Mesenchymal stem cell (in vitro differentiated cells and primary cell): ENCODE data around the gene NAPB.

Experiments
- DNase-seq: peaks from one replicate; pipeline ENCODE4 v3.0.0-alpha.2; 2013
- H2AFZ ChIP-seq: one replicate; pipeline ENCODE4 v1.6.1; 2013; ENCODE audit warnings: low read depth, mild to moderate bottlenecking, control low read depth, inconsistent platforms, low read length, moderate library complexity
- H2AK5ac ChIP-seq: 2 replicates; pipeline ENCODE4 v1.6.1; 2013; ENCODE audit warnings: low read length, moderate library complexity, mild to moderate bottlenecking, inconsistent platforms; ENCODE audit not compliant: severe bottlenecking
- H2BK120ac ChIP-seq: one replicate; pipeline ENCODE4 v1.6.1; 2013; ENCODE audit warnings: low read depth, mild to moderate bottlenecking, inconsistent platforms, low read length, moderate library complexity
- H2BK12ac ChIP-seq, 2 experiments: one replicate each; pipeline ENCODE4 v1.6.1; 2013; ENCODE audit warnings: inconsistent platforms in 2 of 2, low read length in 2 of 2, mild to moderate bottlenecking in 2 of 2, moderate library complexity in 2 of 2, control low read depth in 1 of 2
- H2BK15ac ChIP-seq: one replicate; pipeline ENCODE4 v1.6.1; 2013; ENCODE audit warnings: mild to moderate bottlenecking, low read depth, inconsistent platforms; ENCODE audit not compliant: poor library complexity, severe bottlenecking
- H2BK5ac ChIP-seq: 2 replicates; pipeline ENCODE4 v1.6.1; 2013; ENCODE audit warnings: low read depth, mild to moderate bottlenecking, low read length, control low read depth, inconsistent platforms; ENCODE audit not compliant: poor library complexity, severe bottlenecking
- H3K14ac ChIP-seq, 2 experiments: one replicate each; pipeline ENCODE4 v1.6.1; 2013; ENCODE audit warnings: inconsistent platforms in 2 of 2, low read length in 2 of 2, control low read depth in 1 of 2, mild to moderate bottlenecking in 1 of 2, moderate library complexity in 1 of 2
- H3K18ac ChIP-seq, 2 experiments: one replicate each; pipeline ENCODE4 v1.6.1; 2013; ENCODE audit warnings: inconsistent platforms in 2 of 2, low read length in 2 of 2, control low read depth in 1 of 2, low read depth in 1 of 2, mild to moderate bottlenecking in 1 of 2
- H3K23ac ChIP-seq, 2 experiments: one replicate each; pipeline ENCODE4 v1.6.1; 2013; ENCODE audit warnings: inconsistent platforms in 2 of 2, low read length in 2 of 2, mild to moderate bottlenecking in 2 of 2, moderate library complexity in 2 of 2, control low read depth in 1 of 2
- H3K27ac ChIP-seq: 2 replicates; pipeline ENCODE4 v1.5.1; 2013; ENCODE audit warnings: mild to moderate bottlenecking, moderate library complexity, low read length, control low read depth, inconsistent platforms; ENCODE audit not compliant: poor library complexity, severe bottlenecking
- H3K27me3 ChIP-seq, 2 experiments: 2 replicates each; pipeline versions ENCODE4 v1.6.1 to v1.7.0; 2013; ENCODE audit warnings: low read length in 2 of 2, mild to moderate bottlenecking in 2 of 2, moderate library complexity in 2 of 2, control low read depth in 1 of 2, inconsistent platforms in 1 of 2; ENCODE audit not compliant: control insufficient read depth in 1 of 2, insufficient read depth in 1 of 2
- H3K36me3 ChIP-seq, 2 experiments: 2 replicates each; pipeline versions ENCODE4 v1.6.1 to v1.7.0; 2013; ENCODE audit warnings: low read length in 2 of 2, control low read depth in 1 of 2, inconsistent platforms in 1 of 2, low read depth in 1 of 2, mild to moderate bottlenecking in 1 of 2; ENCODE audit not compliant: insufficient read depth in 2 of 2, control insufficient read depth in 1 of 2
- H3K4ac ChIP-seq, 2 experiments: one replicate each; pipeline ENCODE4 v1.6.1; 2013; ENCODE audit warnings: inconsistent platforms in 2 of 2, low read length in 2 of 2, mild to moderate bottlenecking in 2 of 2, moderate library complexity in 2 of 2, control low read depth in 1 of 2, low read depth in 1 of 2
- H3K4me1 ChIP-seq: 2 replicates; pipeline ENCODE4 v1.6.1; 2013; ENCODE audit warnings: low read depth, low read length, control low read depth; ENCODE audit not compliant: control insufficient read depth, insufficient read depth
- H3K4me2 ChIP-seq: 2 replicates; pipeline ENCODE4 v1.6.1; 2013; ENCODE audit warnings: low read length, mild to moderate bottlenecking, inconsistent platforms; ENCODE audit not compliant: poor library complexity, severe bottlenecking
- H3K4me3 ChIP-seq, 2 experiments: 2 replicates each; pipeline versions ENCODE4 v1.5.1 to v1.7.0; 2013; ENCODE audit warnings: low read length in 2 of 2, mild to moderate bottlenecking in 2 of 2, control low read depth in 1 of 2, low read depth in 1 of 2; ENCODE audit not compliant: insufficient read depth in 1 of 2
- H3K79me1 ChIP-seq: replicated peaks from 2 replicates; pipeline ENCODE4 v1.6.1; 2013; ENCODE audit warnings: mild to moderate bottlenecking, control low read depth, low read length, inconsistent platforms; ENCODE audit not compliant: poor library complexity, severe bottlenecking
- H3K9ac ChIP-seq: 2 replicates; pipeline ENCODE4 v1.7.0; 2013; ENCODE audit warnings: mild to moderate bottlenecking, low read length, moderate library complexity
- H3K9me3 ChIP-seq: 2 replicates; pipeline ENCODE4 v1.7.0; 2013; ENCODE audit warnings: mild to moderate bottlenecking, low read length; ENCODE audit not compliant: control insufficient read depth
- H4K8ac ChIP-seq: one replicate; pipeline ENCODE4 v1.6.1; 2013; ENCODE audit warnings: inconsistent platforms, mild to moderate bottlenecking, low read length, moderate library complexity
- H4K91ac ChIP-seq: one replicate; pipeline ENCODE4 v1.6.1; 2013; ENCODE audit warnings: mild to moderate bottlenecking, low read length, inconsistent platforms
- WGBS: methylation state at CpG from one replicate; pipeline ENCODE4 v1.1.7; 2013; ENCODE audit warnings: mixed read lengths; 5-methylcytosine and 5-hydroxymethylcytosine counted together

The NAPB gene

DNA sequence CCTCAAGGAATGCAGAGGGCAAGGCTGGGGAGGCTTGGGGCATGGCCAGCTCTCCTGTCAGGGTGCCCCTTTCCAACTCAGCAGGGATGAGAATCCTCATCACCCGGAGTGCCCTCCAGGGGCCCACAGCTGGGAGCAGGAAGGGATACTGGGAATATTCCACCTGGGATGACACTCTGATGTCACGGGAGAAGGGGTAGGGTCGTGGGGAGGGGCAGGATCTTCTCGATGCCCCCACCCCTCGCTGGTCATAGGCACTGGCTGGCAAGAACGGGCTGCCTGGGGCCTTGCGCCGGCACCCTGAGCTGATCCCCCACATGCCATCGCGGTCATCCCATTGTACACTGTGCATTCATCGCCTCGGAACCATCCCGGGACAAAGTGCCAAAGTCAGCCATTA, 81.3 kb downstream of the NAPB start:
- Histone ChIP-seq H3K18ac (no peak overlapping the region), H3K79me1 (peaks cover 2% of the 10 kb centered on the region), H2BK15ac (no peak overlapping the region), H2BK12ac (peak overlapping the region in 1 of 2 experiments; percentile 10), H3K14ac (no peak overlapping the region), H2BK5ac (peak overlapping the region; percentile 1), H4K91ac (no peak overlapping the region), H2BK120ac (no peak overlapping the region), H3K27ac (no peak overlapping the region), H3K23ac (no peak overlapping the region), H3K27me3 (peaks cover 8 to 14% of the 10 kb centered on the region in 2 experiments), H4K8ac (no peak overlapping the region), H3K9me3 (no peaks in the 10 kb centered on the region), H2AFZ (no peak overlapping the region), H3K4ac (no peak overlapping the region), H3K36me3 (no peaks in the 10 kb centered on the region), H3K4me3 (no peak overlapping the region), H3K4me2 (no peak overlapping the region), H2AK5ac (peak overlapping the region; percentile 18), H3K4me1 (peaks cover 13% of the 10 kb centered on the region), H3K9ac (peak overlapping the region; percentile 28)
- DNase-seq: no peak
- WGBS: 72% methylated on average over 13 of the region's 13 CpGs

- Histone ChIP-seq H3K18ac (no peak overlapping the region), H3K4me1 (peaks cover 14% of the 10 kb centered on the region), H3K9me3 (no peaks in the 10 kb centered on the region), H4K91ac (no peak overlapping the region), H3K4me3 (no peak overlapping the region), H3K4ac (no peak overlapping the region), H2BK12ac (no peak overlapping the region), H3K36me3 (no peaks in the 10 kb centered on the region), H2AFZ (no peak overlapping the region), H3K27ac (no peak overlapping the region), H2BK15ac (no peak overlapping the region), H3K9ac (no peak overlapping the region), H3K79me1 (peaks cover 2% of the 10 kb centered on the region), H3K23ac (no peak overlapping the region), H3K14ac (no peak overlapping the region), H2BK120ac (no peak overlapping the region), H3K27me3 (peaks cover 8 to 12% of the 10 kb centered on the region in 2 experiments), H2AK5ac (no peak overlapping the region), H3K4me2 (no peak overlapping the region), H4K8ac (no peak overlapping the region), H2BK5ac (no peak overlapping the region)
- DNase-seq: no peak
Observed at GRCh38 chr20:23337312-23337711, 84.0 kb downstream of the NAPB start.

DNA sequence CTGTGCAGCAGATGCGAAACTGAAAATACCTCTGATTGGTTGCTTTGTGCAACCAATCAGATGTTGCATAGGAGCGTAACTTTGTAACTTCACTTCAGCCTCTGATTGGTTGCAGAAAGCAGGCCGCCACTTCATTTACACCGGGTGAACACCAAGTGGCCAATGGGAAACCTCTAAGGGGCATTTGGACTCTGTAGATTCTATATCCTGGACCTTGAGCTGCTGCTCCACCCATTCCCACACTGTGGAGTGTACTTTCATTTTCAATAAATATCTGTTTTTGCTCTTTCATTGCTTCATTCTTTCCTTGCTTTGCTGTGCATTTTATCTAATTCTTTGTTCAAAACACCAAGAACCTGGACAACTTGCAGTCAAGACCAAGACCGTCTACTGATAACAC, 84.8 kb downstream of the NAPB start:
- 90% methylated on average over 5 of the region's 5 CpGs for WGBS

GRCh38 chr20:23335521-23335920, 85.8 kb downstream of the NAPB start:
- no peaks in the 10 kb centered on the region for H3K9me3 ChIP-seq
- no peak overlapping the region for H2BK120ac ChIP-seq
- no peak overlapping the region for H2BK15ac ChIP-seq
- no peak overlapping the region for H3K18ac ChIP-seq
- no peaks in the 10 kb centered on the region for H3K36me3 ChIP-seq
- no peak overlapping the region for H4K91ac ChIP-seq
- H3K14ac ChIP-seq: peak overlapping the region in 1 of 2 experiments; percentile 59
- H3K9ac ChIP-seq: no peak overlapping the region
- DNase-seq: no peak
- no peak overlapping the region for H2AFZ ChIP-seq
- H3K27me3 ChIP-seq: no peaks in the 10 kb centered on the region
- H2BK12ac ChIP-seq: no peak overlapping the region
- H4K8ac ChIP-seq: no peak overlapping the region
- no peak overlapping the region for H2BK5ac ChIP-seq
- H3K79me1 ChIP-seq: no peaks in the 10 kb centered on the region
- peaks cover 17% of the 10 kb centered on the region for H3K4me1 ChIP-seq
- no peak overlapping the region for H3K4me3 ChIP-seq
- H3K23ac ChIP-seq: no peak overlapping the region
- 88% methylated on average over 5 of the region's 5 CpGs for WGBS
- no peak overlapping the region for H2AK5ac ChIP-seq
- no peak overlapping the region for H3K4me2 ChIP-seq
- H3K4ac ChIP-seq: no peak overlapping the region
- no peak overlapping the region for H3K27ac ChIP-seq

More for the DNA sequence above, 84.8 kb downstream of the NAPB start:
- Histone ChIP-seq H3K27ac (no peak overlapping the region), H2AK5ac (no peak overlapping the region), H3K4me2 (no peak overlapping the region), H3K4me3 (no peak overlapping the region), H3K9ac (no peak overlapping the region), H3K4ac (no peak overlapping the region), H3K23ac (no peak overlapping the region), H4K91ac (no peak overlapping the region), H2BK120ac (no peak overlapping the region), H3K27me3 (peaks cover 2 to 5% of the 10 kb centered on the region in 2 experiments), H2BK15ac (no peak overlapping the region), H2BK12ac (no peak overlapping the region), H3K14ac (no peak overlapping the region), H4K8ac (no peak overlapping the region), H3K79me1 (no peaks in the 10 kb centered on the region), H2AFZ (no peak overlapping the region), H3K9me3 (no peaks in the 10 kb centered on the region), H2BK5ac (no peak overlapping the region), H3K4me1 (peaks cover 15% of the 10 kb centered on the region), H3K36me3 (no peaks in the 10 kb centered on the region), H3K18ac (no peak overlapping the region)
- DNase-seq: no peak
